GM18505 (cell line): ENCODE data around the gene TMEM218.

Experiments used
- ATAC-seq: cut with Tn5 transposase; IDR thresholded peaks from one replicate; pipeline ENCODE4 v1.9.1; 2021; ENCODE audit not compliant: unreplicated experiment
- POLR2A ChIP-seq: IDR thresholded peaks from 4 replicates; pipeline ENCODE4 v1.6.1; 2011; ENCODE audit warnings: borderline replicate concordance; ENCODE audit not compliant: insufficient read depth, insufficient read length; ENCODE audit errors: extremely low read depth

The TMEM218 gene

GRCh38 chr11:125072961-125073590 is 38.4 kb downstream of the TMEM218 start:
- ATAC-seq = no peak

DNA sequence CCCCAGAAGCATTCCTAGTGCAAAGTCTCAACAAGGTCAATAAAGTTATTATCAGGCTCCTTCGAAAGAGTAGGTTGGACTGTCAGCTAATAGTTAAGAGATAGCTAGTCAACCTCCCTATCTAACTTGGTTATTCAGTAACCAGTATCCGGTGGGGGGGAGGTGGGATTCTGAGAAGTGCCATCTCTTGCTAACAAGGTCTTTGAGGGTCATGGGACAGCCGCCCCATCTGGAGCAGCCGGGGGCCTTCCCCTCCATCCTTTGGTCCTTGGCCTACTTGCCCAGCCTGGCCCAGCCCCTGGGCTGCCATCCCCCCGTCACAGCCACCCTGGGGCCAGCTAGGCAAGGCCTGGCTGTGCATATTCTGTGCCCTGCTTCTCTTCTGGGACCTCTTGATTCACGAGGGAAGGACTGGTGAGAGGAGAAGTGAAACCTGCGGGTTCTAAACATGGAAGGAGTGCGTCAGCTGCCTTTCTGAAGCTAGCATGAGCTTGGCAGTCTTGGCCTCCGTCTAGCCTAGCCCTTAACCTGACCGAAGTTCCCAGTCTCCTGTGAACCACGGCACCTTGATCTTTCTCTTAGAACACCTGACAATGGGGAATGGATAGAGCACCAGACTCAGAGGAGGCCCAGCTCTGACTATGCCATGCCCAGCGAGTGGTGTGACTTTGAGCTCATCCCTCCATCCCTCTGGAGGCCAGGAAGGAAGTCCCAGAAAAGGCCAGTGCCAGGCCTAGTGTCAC is 39.0 kb downstream of the TMEM218 start:
- peak; percentile 80 for ATAC-seq
- TF ChIP-seq POLR2A = peak; percentile 55

More at GRCh38 chr11:125072961-125073590, 38.4 kb downstream of the TMEM218 start:
- no peak for TF ChIP-seq POLR2A

GRCh38 chr11:125071846-125072217 is 39.6 kb downstream of the TMEM218 start:
- no peak for ATAC-seq
- TF ChIP-seq POLR2A = no peak

- no peak for ATAC-seq
- TF ChIP-seq POLR2A = no peak
These were observed 40.0 kb downstream of the TMEM218 start for GRCh38 chr11:125071435-125071834.

- peak; percentile 49 for TF ChIP-seq POLR2A
- ATAC-seq = no peak
These were observed 40.6 kb downstream of the TMEM218 start for GRCh38 chr11:125070699-125071254.

GRCh38 chr11:125069796-125070195 is 41.6 kb downstream of the TMEM218 start:
- ATAC-seq = no peak
- TF ChIP-seq POLR2A = no peak

- no peak for ATAC-seq
- no peak for TF ChIP-seq POLR2A
These were observed 42.4 kb downstream of the TMEM218 start for GRCh38 chr11:125069008-125069407.

DNA sequence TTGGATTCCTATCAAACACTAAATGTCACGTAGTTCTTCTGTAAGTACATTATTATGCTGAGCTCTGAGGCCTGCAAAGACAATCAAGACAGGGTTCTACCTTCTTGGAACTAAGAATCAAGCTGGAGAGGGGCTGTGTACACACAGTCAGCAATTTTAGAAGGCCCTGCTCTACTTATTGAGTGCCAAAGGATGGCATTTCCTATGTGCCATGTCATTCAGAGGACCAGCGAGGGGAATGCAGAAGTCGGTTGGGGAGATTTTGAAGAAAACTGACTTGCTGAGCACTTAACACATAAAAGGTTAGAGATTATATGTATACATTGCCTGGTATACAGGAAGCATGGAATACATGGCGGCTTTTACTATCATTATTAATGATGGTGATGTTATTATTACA is 43.1 kb downstream of the TMEM218 start:
- no peak for ATAC-seq
- TF ChIP-seq POLR2A = no peak

DNA sequence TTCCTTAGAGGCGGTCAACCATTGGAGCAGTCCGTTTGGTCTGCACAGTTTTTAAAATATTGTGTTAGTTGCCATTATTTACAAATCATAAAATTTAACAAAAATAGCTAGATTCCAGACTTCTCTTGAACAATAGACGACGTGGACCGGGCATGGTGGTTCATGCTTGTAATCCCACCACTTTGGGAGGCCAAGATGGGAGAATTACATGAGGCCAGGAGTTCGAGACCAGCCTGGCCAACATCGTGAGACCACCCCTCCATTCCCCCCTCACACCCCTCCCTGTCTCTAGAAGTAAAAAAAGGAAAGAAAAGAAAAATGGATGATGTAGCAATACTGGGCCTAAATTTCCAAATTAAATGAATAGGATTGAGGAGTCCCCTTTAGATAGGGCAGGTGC is 47.4 kb downstream of the TMEM218 start:
- no peak for TF ChIP-seq POLR2A
- no peak for ATAC-seq

- no peak for TF ChIP-seq POLR2A
- ATAC-seq = peak; percentile 24
These were observed 47.9 kb downstream of the TMEM218 start for GRCh38 chr11:125063429-125064043.

GRCh38 chr11:125062931-125063428 is 48.4 kb downstream of the TMEM218 start, which contains the start of gene SLC37A2:
Gene SLC37A2, plus strand, starts transcription at chr11:125063305. Its CDS starts 63 bp downstream, at chr11:125063368.
- peak; percentile 94 for TF ChIP-seq POLR2A
- peak; percentile 93 for ATAC-seq

DNA sequence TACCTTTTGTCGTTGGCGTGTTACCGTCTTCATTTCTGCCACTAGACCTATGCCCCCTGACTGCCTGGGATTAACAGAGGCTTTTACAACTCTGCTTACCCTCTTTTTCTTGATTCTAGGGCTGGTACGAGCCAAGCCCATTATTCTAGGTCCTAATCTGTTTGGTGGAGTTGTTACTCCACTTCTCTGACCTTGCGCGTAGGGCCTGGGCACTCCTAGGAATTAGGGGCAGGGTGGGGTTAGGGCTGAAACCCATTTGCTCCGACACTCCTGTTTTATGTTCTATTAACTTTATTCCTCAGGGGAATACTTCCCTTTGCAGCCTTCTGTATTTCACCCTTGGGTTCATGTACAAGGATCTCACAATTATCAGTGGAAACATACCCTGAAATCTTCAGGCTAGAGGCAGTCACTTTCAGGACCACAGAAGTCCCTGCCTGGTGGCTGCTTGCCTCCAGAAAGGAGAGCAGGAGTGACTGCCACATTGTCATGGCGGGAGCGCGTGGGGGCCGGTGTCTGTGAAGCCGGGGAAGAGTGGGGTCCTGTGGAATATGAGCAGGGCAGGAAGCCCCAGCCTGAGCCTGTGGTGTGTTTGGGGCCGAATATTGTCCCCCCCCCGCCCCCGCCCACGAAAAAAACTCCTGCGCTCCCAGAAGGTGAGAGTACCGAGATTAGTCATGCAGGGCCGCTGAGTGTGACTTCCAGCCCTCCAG is 49.1 kb downstream of the TMEM218 start:
- peak; percentile 4 for ATAC-seq

GRCh38 chr11:125061281-125061680 is 50.1 kb downstream of the TMEM218 start:
- ATAC-seq = no peak
- no peak for TF ChIP-seq POLR2A

More for the DNA sequence above, 49.1 kb downstream of the TMEM218 start:
- no peak for TF ChIP-seq POLR2A

DNA sequence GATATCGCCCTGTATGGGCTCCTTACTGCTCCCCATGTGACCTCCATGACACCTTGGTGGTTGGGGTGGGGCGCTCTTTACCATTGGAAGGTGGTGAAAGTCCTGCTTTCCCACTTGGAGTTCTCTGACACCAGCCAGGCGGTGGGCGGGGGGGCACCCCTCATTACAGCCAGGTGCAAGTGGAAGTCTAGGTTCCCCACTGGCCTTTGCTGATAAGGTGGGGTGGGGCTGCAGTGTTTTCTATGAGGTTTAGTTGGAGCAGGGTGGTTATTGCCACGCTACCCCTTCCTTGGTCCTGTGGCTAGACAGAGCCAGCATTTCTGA is 53.8 kb downstream of the TMEM218 start:
- no peak for TF ChIP-seq POLR2A
- no peak for ATAC-seq
